Immature natural killer cell (primary cell): ENCODE data around the gene GTF3A. TPM values are rescaled to one million over a fixed set of nuclear protein-coding genes. Genes with fewer than 3 reads are reported as not detected.

Experiments used
- DNase-seq, 3 donors: peaks; one replicate each; pipeline ENCODE4 v3.0.0; 2022; ENCODE audit warnings: mixed read lengths in 1 of 3
- H3K27ac Mint-ChIP-seq, 6 donors: one replicate each; pipeline ENCODE4 v1.8.0; 2020; ENCODE audit warnings: mixed read lengths in 6 of 6, mild to moderate bottlenecking in 5 of 6, inconsistent platforms in 4 of 6, moderate library complexity in 3 of 6
- H3K27me3 Mint-ChIP-seq, 3 donors: one replicate each; pipeline ENCODE4 v1.8.0; 2020 to 2021; ENCODE audit warnings: low read depth in 3 of 3, mild to moderate bottlenecking in 3 of 3, mixed read lengths in 3 of 3, moderate library complexity in 3 of 3, inconsistent platforms in 1 of 3
- H3K36me3 Mint-ChIP-seq, 3 donors: one replicate each; pipeline ENCODE4 v1.8.0; 2020; ENCODE audit warnings: mixed read lengths in 3 of 3, inconsistent platforms in 2 of 3, mild to moderate bottlenecking in 2 of 3
- H3K4me1 Mint-ChIP-seq, 2 donors: one replicate each; pipeline ENCODE4 v1.8.0; 2020; ENCODE audit warnings: inconsistent platforms in 2 of 2, mild to moderate bottlenecking in 2 of 2, mixed read lengths in 2 of 2, moderate library complexity in 1 of 2
- H3K4me3 Mint-ChIP-seq, 5 donors: one replicate each; pipeline ENCODE4 v1.8.0; 2020; ENCODE audit warnings: mild to moderate bottlenecking in 5 of 5, mixed read lengths in 5 of 5, inconsistent platforms in 3 of 5, moderate library complexity in 3 of 5
- H3K9me3 Mint-ChIP-seq, 6 donors: one replicate each; pipeline ENCODE4 v1.8.0; 2020; ENCODE audit warnings: mild to moderate bottlenecking in 6 of 6, mixed read lengths in 6 of 6, inconsistent platforms in 4 of 6, moderate library complexity in 3 of 6
- polyA plus RNA-seq, 3 donors: library from polyadenylated mRNA; unstranded; fragments of 300-500 nt; fragmentation: Illumina TruSeq; gene quantifications; one replicate each; pipeline ENCODE4 v1.2.3, GENCODE V29; 2021

The GTF3A gene
- polyA plus RNA-seq, 3 donors from 2014 or later = 483 to 645 (median 583) TPM

- no peak overlapping the region for H3K4me3 Mint-ChIP-seq
- no peaks in the 10 kb centered on the region for H3K9me3 Mint-ChIP-seq
- H3K36me3 Mint-ChIP-seq = no peaks in the 10 kb centered on the region
- H3K27me3 Mint-ChIP-seq = peaks cover 0 to 4% (median 3%) of the 10 kb centered on the region in 3 donors
- no peak overlapping the region for H3K27ac Mint-ChIP-seq
- DNase-seq = no peak
- H3K4me1 Mint-ChIP-seq = peaks cover 17 to 21% of the 10 kb centered on the region in 2 donors
These were observed 45.8 kb downstream of the GTF3A start for GRCh38 chr13:27470075-27470820.

- H3K36me3 Mint-ChIP-seq = no peaks in the 10 kb centered on the region
- H3K9me3 Mint-ChIP-seq = no peaks in the 10 kb centered on the region
- peak overlapping the region in 4 of 6 donors; percentile 13 to 72 (median 44) for H3K27ac Mint-ChIP-seq
- peaks cover 0 to 6% (median 6%) of the 10 kb centered on the region in 3 donors for H3K27me3 Mint-ChIP-seq
- no peak overlapping the region for H3K4me3 Mint-ChIP-seq
- no peak for DNase-seq
- peaks cover 17 to 21% of the 10 kb centered on the region in 2 donors for H3K4me1 Mint-ChIP-seq
These were observed 48.0 kb downstream of the GTF3A start for GRCh38 chr13:27472441-27472840.

DNA sequence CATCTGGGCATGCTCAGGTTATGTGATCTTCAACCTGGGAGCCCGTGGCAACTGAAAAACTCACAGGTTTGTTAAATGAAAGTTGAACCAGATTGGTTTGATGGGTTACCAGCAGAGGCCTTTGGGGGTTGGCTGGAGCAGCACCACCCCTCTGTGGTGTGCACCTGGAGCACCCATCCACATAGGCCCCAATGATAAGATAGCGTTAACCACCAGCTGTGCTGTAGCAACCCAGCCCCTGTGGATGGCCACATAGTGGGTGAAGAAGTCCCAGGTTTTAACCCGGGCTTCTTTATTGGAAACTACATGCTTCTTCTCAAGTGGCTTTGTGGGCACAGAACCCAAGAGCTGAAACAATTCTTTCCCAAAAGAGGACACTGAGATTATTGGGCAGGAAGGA, 48.5 kb downstream of the GTF3A start:
- peaks cover 0 to 9% (median 7%) of the 10 kb centered on the region in 3 donors for H3K27me3 Mint-ChIP-seq
- peak; percentile 36 to 46 (median 39) for DNase-seq
- peaks cover 17 to 21% of the 10 kb centered on the region in 2 donors for H3K4me1 Mint-ChIP-seq
- H3K36me3 Mint-ChIP-seq = no peaks in the 10 kb centered on the region
- peak overlapping the region in 1 of 5 donors; percentile 6 for H3K4me3 Mint-ChIP-seq
- peak overlapping the region in 4 of 6 donors; percentile 40 to 72 (median 50) for H3K27ac Mint-ChIP-seq
- H3K9me3 Mint-ChIP-seq = no peaks in the 10 kb centered on the region

- Mint-ChIP-seq H3K9me3 (no peaks in the 10 kb centered on the region), H3K27ac (no peak overlapping the region), H3K4me3 (no peak overlapping the region), H3K36me3 (no peaks in the 10 kb centered on the region), H3K4me1 (peaks cover 17 to 21% of the 10 kb centered on the region in 2 donors), H3K27me3 (peaks cover 0 to 9% (median 7%) of the 10 kb centered on the region in 3 donors)
- DNase-seq = no peak
These were observed 50.4 kb downstream of the GTF3A start for GRCh38 chr13:27474751-27475268.

- peaks cover 17 to 21% of the 10 kb centered on the region in 2 donors for H3K4me1 Mint-ChIP-seq
- H3K27ac Mint-ChIP-seq = no peak overlapping the region
- peaks cover 0 to under 1% (median 0%) of the 10 kb centered on the region in 6 donors for H3K9me3 Mint-ChIP-seq
- no peaks in the 10 kb centered on the region for H3K36me3 Mint-ChIP-seq
- H3K27me3 Mint-ChIP-seq = peaks cover 2 to 11% (median 7%) of the 10 kb centered on the region in 3 donors
- H3K4me3 Mint-ChIP-seq = no peak overlapping the region
- no peak for DNase-seq
These were observed 52.7 kb downstream of the GTF3A start for GRCh38 chr13:27476943-27477703.

DNA sequence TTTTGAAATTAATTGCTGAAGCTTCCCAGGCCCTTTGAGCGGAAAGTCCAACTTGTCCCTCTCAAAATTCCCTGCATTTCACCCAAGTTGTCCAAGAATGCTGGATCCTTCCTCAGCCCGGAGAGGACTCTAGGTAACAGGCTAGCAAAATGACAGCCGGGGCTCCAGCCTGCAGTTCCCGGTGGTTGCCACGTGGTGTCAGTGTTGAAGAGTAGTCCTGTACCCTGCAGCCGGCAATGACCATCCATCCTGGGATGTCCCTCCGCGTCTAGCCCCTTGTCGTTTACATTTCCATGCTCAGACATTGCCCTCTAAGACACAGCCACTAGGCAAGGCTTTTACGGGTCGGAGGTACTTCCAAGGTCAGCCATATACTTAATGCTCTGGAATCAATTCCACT, 57.3 kb downstream of the GTF3A start:
- Mint-ChIP-seq H3K27me3 (peaks cover 2 to 9% (median 7%) of the 10 kb centered on the region in 3 donors), H3K4me3 (no peak overlapping the region), H3K4me1 (peaks cover 10 to 11% of the 10 kb centered on the region in 2 donors), H3K27ac (no peak overlapping the region), H3K36me3 (no peaks in the 10 kb centered on the region), H3K9me3 (peaks cover 0 to 7% (median 1%) of the 10 kb centered on the region in 6 donors)
- DNase-seq = no peak

DNA sequence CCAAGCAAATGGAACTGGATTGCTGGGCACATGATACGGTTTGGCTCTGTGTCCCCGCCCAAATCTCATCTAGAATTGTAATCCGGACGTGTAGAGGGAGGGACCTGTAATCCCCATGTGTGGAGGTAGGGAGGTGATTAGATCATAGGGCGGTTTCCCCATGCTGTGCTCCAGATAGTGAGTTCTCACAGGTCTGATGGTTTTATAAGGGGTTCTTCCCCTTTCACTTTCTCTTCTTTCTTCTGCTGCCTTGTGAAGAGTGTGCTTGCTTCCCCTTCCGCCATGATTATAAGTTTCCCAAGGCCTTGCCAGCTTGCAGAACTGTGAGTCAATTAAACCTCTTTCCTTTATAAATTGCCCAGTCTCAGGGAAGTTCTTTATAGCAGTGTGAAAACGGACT, 58.6 kb downstream of the GTF3A start:
- peak overlapping the region; percentile 41 to 90 (median 79) for H3K27ac Mint-ChIP-seq
- peak overlapping the region; percentile 54 to 84 (median 79) for H3K4me3 Mint-ChIP-seq
- H3K4me1 Mint-ChIP-seq = peaks cover 10 to 11% of the 10 kb centered on the region in 2 donors

GRCh38 chr13:27483421-27483820, 59.0 kb downstream of the GTF3A start:
- peaks cover 0 to 7% (median 1%) of the 10 kb centered on the region in 6 donors for H3K9me3 Mint-ChIP-seq
- H3K4me3 Mint-ChIP-seq = peak overlapping the region in 4 of 5 donors; percentile 59 to 84 (median 80)
- peak overlapping the region in 5 of 6 donors; percentile 41 to 90 (median 76) for H3K27ac Mint-ChIP-seq
- no peaks in the 10 kb centered on the region for H3K36me3 Mint-ChIP-seq
- peaks cover 10 to 11% of the 10 kb centered on the region in 2 donors for H3K4me1 Mint-ChIP-seq
- H3K27me3 Mint-ChIP-seq = peaks cover 2 to 5% (median 4%) of the 10 kb centered on the region in 3 donors
- DNase-seq = no peak

More for the DNA sequence above, 58.6 kb downstream of the GTF3A start:
- Mint-ChIP-seq H3K9me3 (peaks cover 0 to 7% (median 1%) of the 10 kb centered on the region in 6 donors), H3K27me3 (peaks cover 2 to 6% (median 4%) of the 10 kb centered on the region in 3 donors), H3K36me3 (no peaks in the 10 kb centered on the region)
- peak; percentile 18 to 47 (median 38) for DNase-seq

Other genes with a start within 250 kb of the GTF3A start
- gene RPL21, start 173.1 kb upstream of the GTF3A start, polyA plus RNA-seq = 1,000 to 10,000 TPM; 3,259 to 4,649 (median 3,425) TPM
- under 1 TPM in 2 of 3 donors, not detected in 1; 0.22 to 0.54 TPM for gene RASL11A, start 153.8 kb upstream of the GTF3A start, polyA plus RNA-seq
- gene MTIF3, start 25.9 kb downstream of the GTF3A start, polyA plus RNA-seq = 10 to 100 TPM; 55.0 to 77.7 (median 67.1) TPM
- 1 to 10 TPM; 1.5 to 4.0 (median 2.8) TPM for gene LNX2, start 195.9 kb downstream of the GTF3A start, polyA plus RNA-seq
- gene POLR1D, start 197.3 kb downstream of the GTF3A start, polyA plus RNA-seq = 100 to 1,000 TPM in 1 of 3 donors, 10 to 100 TPM in 2; 66.9 to 109 (median 87.7) TPM